Neural cell (in vitro differentiated cells): ENCODE results near the gene SLC4A5. TPM values are rescaled to one million over a fixed set of nuclear protein-coding genes. Genes with fewer than 3 reads are reported as not detected.

Source experiments
- H2AFZ ChIP-seq: fragments of 200-600, 300-800 bp; sonication (generic), shearing (Covaris generic); 2 replicates; pipeline ENCODE4 v1.6.0; 2014; ENCODE audit warnings: low read depth, mild to moderate bottlenecking, antibody characterized with exemption, low read length, moderate library complexity
- H3F3A ChIP-seq: fragments of 200-600 bp; shearing (Covaris generic); 2 replicates; pipeline ENCODE4 v1.6.1; 2016; ENCODE audit warnings: mild to moderate bottlenecking, moderate library complexity, mixed read lengths, antibody characterized with exemption, low read length; ENCODE audit not compliant: insufficient read depth, poor library complexity, severe bottlenecking
- H3K27ac ChIP-seq: fragments of 200-600, 300-800 bp; sonication (generic), shearing (Covaris generic); 2 replicates; pipeline ENCODE4 v1.5.1; 2014; ENCODE audit warnings: mild to moderate bottlenecking, low read length, moderate library complexity
- H3K27me3 ChIP-seq: fragments of 300-800, 200-600 bp; sonication (generic), shearing (Covaris generic); 2 replicates; pipeline ENCODE4 v1.6.0; 2014; ENCODE audit warnings: mild to moderate bottlenecking, low read depth, low read length, moderate library complexity; ENCODE audit not compliant: insufficient read depth
- H3K36me3 ChIP-seq: fragments of 300-800, 200-600 bp; sonication (generic), shearing (Covaris generic); 2 replicates; pipeline ENCODE4 v1.5.1; 2014; ENCODE audit warnings: mild to moderate bottlenecking, antibody characterized with exemption, low read length, moderate library complexity; ENCODE audit not compliant: insufficient read depth
- H3K4me2 ChIP-seq: fragments of 300-800, 200-600 bp; sonication (generic), shearing (Covaris generic); 2 replicates; pipeline ENCODE4 v1.6.0; 2014; ENCODE audit warnings: mild to moderate bottlenecking, low read length
- H3K4me3 ChIP-seq: fragments of 300-800, 200-600 bp; sonication (generic), shearing (Covaris generic); 2 replicates; pipeline ENCODE4 v1.5.1; 2014; ENCODE audit warnings: mild to moderate bottlenecking, low read length, moderate library complexity
- H3K79me2 ChIP-seq: fragments of 200-600 bp; shearing (Covaris generic); replicated peaks from 2 replicates; pipeline ENCODE4 v1.6.0; 2014; ENCODE audit warnings: mild to moderate bottlenecking, low read length, moderate library complexity; ENCODE audit not compliant: insufficient read depth
- H3K9ac ChIP-seq: fragments of 300-800, 200-600 bp; sonication (generic), shearing (Covaris generic); 2 replicates; pipeline ENCODE4 v1.6.1; 2016; ENCODE audit warnings: mild to moderate bottlenecking, low read length, mixed read lengths
- H3K9me2 ChIP-seq: fragments of 200-600 bp; shearing (Covaris generic); 2 replicates; pipeline ENCODE4 v1.6.1; 2016; ENCODE audit warnings: mild to moderate bottlenecking, low read length, mixed read lengths; ENCODE audit not compliant: insufficient read depth
- H3K9me3 ChIP-seq: fragments of 200-600, 300-800 bp; sonication (generic), shearing (Covaris generic); 2 replicates; pipeline ENCODE4 v1.6.1; 2016; ENCODE audit warnings: mild to moderate bottlenecking, mixed run types, low read length, moderate library complexity, mixed read lengths
- H4K20me1 ChIP-seq: fragments of 200-600 bp; shearing (Covaris generic); 2 replicates; pipeline ENCODE4 v1.6.1; 2016; ENCODE audit warnings: mild to moderate bottlenecking, mixed run types; ENCODE audit not compliant: insufficient read depth
- EP300 ChIP-seq: fragments of 450-650 bp; conservative IDR thresholded peaks from 2 replicates; pipeline ENCODE4 v1.6.1; 2014; ENCODE audit warnings: antibody characterized with exemption, mild to moderate bottlenecking, moderate library complexity; ENCODE audit not compliant: poor library complexity, severe bottlenecking
- EZH2 ChIP-seq: fragments of 200-600, 300-800 bp; shearing (Covaris generic), sonication (generic); IDR thresholded peaks from 2 replicates; pipeline ENCODE4 v1.6.1; 2014; ENCODE audit warnings: antibody characterized with exemption, low read length, borderline replicate concordance, mild to moderate bottlenecking; ENCODE audit not compliant: insufficient read depth, poor library complexity, severe bottlenecking
- MXI1 ChIP-seq: fragments of 450-650 bp; conservative IDR thresholded peaks from 2 replicates; pipeline ENCODE4 v1.6.1; 2014; ENCODE audit warnings: antibody characterized with exemption, mild to moderate bottlenecking; ENCODE audit not compliant: poor library complexity, severe bottlenecking
- POLR2AphosphoS5 ChIP-seq: IDR thresholded peaks from 2 replicates; pipeline ENCODE4 v1.6.1; 2012
- RAD21 ChIP-seq: fragments of 450-650 bp; conservative IDR thresholded peaks from 2 replicates; pipeline ENCODE4 v1.6.1; 2014; ENCODE audit warnings: antibody characterized with exemption, mild to moderate bottlenecking, moderate library complexity
- SMC3 ChIP-seq: fragments of 450-650 bp; conservative IDR thresholded peaks from 2 replicates; pipeline ENCODE4 v1.6.1; 2014; ENCODE audit warnings: antibody characterized with exemption, mild to moderate bottlenecking, moderate library complexity; ENCODE audit not compliant: poor library complexity
- polyA plus RNA-seq: library from polyadenylated mRNA; depleted of rRNA; stranded (reverse); fragments of >200 nt; gene quantifications from 2 replicates; pipeline ENCODE4 v1.2.3, GENCODE V29; 2014
- TF ChIP-seq, protein P1 (sequence below): fragments of 450-650 bp; IDR thresholded peaks from 2 replicates; pipeline ENCODE4 v1.5.1; 2014; ENCODE audit warnings: antibody characterized with exemption, mild to moderate bottlenecking, moderate library complexity; ENCODE audit not compliant: poor library complexity, severe bottlenecking
- TF ChIP-seq, protein P2 (sequence below): IDR thresholded peaks from 2 replicates; pipeline ENCODE4 v1.6.1; 2012; ENCODE audit warnings: borderline replicate concordance

Gene SLC4A5
- polyA plus RNA-seq, 1 donor from 2014 or later: 3.9 TPM

DNA sequence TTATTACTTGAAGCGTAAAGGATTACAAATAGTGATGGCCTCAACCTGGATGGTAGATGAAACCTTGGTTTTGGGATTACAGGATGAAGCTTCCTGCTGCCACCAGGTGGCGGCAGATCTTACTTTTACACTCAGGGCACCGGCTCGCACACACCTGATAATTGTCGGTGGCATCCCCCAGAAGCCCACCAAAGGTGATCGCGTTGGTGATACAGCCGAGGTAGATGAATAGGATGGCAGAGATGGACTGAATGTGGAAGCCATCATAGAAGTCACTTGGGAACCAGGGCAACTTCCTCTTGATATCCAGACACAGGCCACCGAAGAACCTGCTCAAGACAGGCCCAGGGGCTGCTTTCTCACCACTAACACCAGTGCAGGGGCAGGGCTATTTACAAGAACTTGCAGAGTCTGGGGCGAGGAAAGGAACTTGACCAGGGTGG is 93.0 kb downstream of the SLC4A5 start:
- no peaks in the 10 kb centered on the region for H3F3A ChIP-seq
- H3K79me2 ChIP-seq: no peaks in the 10 kb centered on the region
- no peak overlapping the region for H3K27ac ChIP-seq
- no peak overlapping the region for H3K4me2 ChIP-seq
- H3K9me2 ChIP-seq: no peaks in the 10 kb centered on the region
- H4K20me1 ChIP-seq: no peaks in the 10 kb centered on the region
- H3K4me3 ChIP-seq: no peak overlapping the region
- H2AFZ ChIP-seq: no peak overlapping the region
- H3K36me3 ChIP-seq: no peaks in the 10 kb centered on the region
- no peaks in the 10 kb centered on the region for H3K9me3 ChIP-seq
- H3K27me3 ChIP-seq: no peaks in the 10 kb centered on the region
- TF ChIP-seq EZH2 (no peak), MXI1 (no peak), RAD21 (peak; percentile 76), EP300 (no peak), SMC3 (peak; percentile 88), POLR2AphosphoS5 (no peak)
- TF ChIP-seq, protein P1, sequence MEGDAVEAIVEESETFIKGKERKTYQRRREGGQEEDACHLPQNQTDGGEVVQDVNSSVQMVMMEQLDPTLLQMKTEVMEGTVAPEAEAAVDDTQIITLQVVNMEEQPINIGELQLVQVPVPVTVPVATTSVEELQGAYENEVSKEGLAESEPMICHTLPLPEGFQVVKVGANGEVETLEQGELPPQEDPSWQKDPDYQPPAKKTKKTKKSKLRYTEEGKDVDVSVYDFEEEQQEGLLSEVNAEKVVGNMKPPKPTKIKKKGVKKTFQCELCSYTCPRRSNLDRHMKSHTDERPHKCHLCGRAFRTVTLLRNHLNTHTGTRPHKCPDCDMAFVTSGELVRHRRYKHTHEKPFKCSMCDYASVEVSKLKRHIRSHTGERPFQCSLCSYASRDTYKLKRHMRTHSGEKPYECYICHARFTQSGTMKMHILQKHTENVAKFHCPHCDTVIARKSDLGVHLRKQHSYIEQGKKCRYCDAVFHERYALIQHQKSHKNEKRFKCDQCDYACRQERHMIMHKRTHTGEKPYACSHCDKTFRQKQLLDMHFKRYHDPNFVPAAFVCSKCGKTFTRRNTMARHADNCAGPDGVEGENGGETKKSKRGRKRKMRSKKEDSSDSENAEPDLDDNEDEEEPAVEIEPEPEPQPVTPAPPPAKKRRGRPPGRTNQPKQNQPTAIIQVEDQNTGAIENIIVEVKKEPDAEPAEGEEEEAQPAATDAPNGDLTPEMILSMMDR: peak; percentile 80
- no peak overlapping the region for H3K9ac ChIP-seq

DNA sequence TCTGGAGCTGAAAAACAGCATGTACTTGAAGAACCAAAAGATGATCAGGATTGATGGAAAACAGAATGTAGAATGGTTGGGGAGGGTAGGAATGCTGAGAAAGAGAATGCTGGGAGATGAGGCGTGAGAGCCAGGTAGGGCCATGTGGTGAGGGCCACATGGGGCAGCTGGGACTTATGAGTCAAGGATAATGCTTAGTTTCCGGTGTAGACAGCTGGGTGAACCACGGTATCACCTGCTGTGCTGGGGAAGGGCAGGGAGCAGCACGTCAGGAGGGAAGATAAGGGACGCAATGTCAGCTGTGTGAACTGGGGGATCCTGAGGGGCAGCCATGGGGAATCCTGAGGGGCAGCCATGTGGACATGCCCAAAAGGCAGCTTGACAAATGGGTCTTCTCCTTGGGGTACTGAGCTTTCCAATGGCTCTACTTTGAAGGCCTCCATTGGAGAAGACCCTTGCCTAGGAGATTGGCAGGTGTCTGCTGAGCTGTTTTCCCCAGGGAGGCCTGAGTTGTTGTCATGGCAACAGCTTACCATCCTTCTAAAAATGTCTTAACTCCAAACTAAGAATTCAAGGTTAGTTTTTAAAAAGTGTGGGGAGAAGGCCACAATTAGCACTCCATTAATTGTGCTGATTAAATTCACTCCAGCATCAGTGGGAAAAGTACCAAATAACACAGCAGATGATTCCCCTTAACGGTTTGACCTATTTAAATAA is 93.7 kb downstream of the SLC4A5 start:
- TF ChIP-seq, protein P1: no peak
- TF ChIP-seq EP300 (peak; percentile 16), POLR2AphosphoS5 (no peak), SMC3 (no peak), RAD21 (no peak)
- TF ChIP-seq, protein P2, sequence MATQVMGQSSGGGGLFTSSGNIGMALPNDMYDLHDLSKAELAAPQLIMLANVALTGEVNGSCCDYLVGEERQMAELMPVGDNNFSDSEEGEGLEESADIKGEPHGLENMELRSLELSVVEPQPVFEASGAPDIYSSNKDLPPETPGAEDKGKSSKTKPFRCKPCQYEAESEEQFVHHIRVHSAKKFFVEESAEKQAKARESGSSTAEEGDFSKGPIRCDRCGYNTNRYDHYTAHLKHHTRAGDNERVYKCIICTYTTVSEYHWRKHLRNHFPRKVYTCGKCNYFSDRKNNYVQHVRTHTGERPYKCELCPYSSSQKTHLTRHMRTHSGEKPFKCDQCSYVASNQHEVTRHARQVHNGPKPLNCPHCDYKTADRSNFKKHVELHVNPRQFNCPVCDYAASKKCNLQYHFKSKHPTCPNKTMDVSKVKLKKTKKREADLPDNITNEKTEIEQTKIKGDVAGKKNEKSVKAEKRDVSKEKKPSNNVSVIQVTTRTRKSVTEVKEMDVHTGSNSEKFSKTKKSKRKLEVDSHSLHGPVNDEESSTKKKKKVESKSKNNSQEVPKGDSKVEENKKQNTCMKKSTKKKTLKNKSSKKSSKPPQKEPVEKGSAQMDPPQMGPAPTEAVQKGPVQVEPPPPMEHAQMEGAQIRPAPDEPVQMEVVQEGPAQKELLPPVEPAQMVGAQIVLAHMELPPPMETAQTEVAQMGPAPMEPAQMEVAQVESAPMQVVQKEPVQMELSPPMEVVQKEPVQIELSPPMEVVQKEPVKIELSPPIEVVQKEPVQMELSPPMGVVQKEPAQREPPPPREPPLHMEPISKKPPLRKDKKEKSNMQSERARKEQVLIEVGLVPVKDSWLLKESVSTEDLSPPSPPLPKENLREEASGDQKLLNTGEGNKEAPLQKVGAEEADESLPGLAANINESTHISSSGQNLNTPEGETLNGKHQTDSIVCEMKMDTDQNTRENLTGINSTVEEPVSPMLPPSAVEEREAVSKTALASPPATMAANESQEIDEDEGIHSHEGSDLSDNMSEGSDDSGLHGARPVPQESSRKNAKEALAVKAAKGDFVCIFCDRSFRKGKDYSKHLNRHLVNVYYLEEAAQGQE: no peak

More for the DNA sequence above, 93.7 kb downstream of the SLC4A5 start:
- H4K20me1 ChIP-seq: no peaks in the 10 kb centered on the region
- H3K4me2 ChIP-seq: no peak overlapping the region
- no peaks in the 10 kb centered on the region for H3K9me3 ChIP-seq
- no peaks in the 10 kb centered on the region for H3F3A ChIP-seq
- no peaks in the 10 kb centered on the region for H3K36me3 ChIP-seq
- peak overlapping the region; percentile 31 for H3K4me3 ChIP-seq
- no peak overlapping the region for H2AFZ ChIP-seq
- no peaks in the 10 kb centered on the region for H3K27me3 ChIP-seq
- no peak overlapping the region for H3K27ac ChIP-seq
- no peak overlapping the region for H3K9ac ChIP-seq
- no peaks in the 10 kb centered on the region for H3K79me2 ChIP-seq
- no peaks in the 10 kb centered on the region for H3K9me2 ChIP-seq
